Measurements from ENCODE around the gene OSBPL9. TPM values are rescaled to one million over a fixed set of nuclear protein-coding genes. Genes with fewer than 3 reads are reported as not detected.

The OSBPL9 gene
- total and polyA plus RNA-seq, 10 of the 15 experiments (the other 5 are each of a cell fraction or from before 2014, with no cell fraction given): 25.9 to 156 (median 108) TPM

- H3K27me3 ChIP-seq (replicated peaks in 1 of 2; ENCODE audit: control insufficient read depth in 2 of 2, insufficient read depth in 2 of 2, low read length in 1 of 2): no peaks in the 10 kb centered on the region
- 93% methylated on average over 2 of the region's 2 CpGs for WGBS (ENCODE audit: insufficient coverage, insufficient replicate concordance, low lambda C conversion rate, missing lambda C conversion rate)
- FAIRE-seq (no peak), DNase-seq (ENCODE audit: low read depth, low spot score) (no peak), ATAC-seq (no peak)
- in situ Hi-C loops (cut with MboI) (no loop called here), intact Hi-C loops (cut with micrococcal nuclease; ENCODE audit: unreplicated experiment) (no loop called here)
- H3K36me3 ChIP-seq (ENCODE audit: control insufficient read depth in 2 of 2, insufficient read depth in 2 of 2, low read length in 1 of 2): no peaks in the 10 kb centered on the region
- no peak for TF ChIP-seq HDAC6 (IDR thresholded peaks at IDR 0.05; ENCODE audit: unreplicated experiment)
- ChIA-PET CTCF (interaction anchor here (1.7 kb wide), 2 partner anchors 13 to 78 kb away, joined by 4 to 10 read pairs; no protein-coding TSS in a partner anchor), POLR2A (no interaction called here), RAD21 (ENCODE audit: unreplicated experiment) (interaction anchor here (1.1 to 1.5 kb wide), 2 partner anchors 13 to 19 kb away, joined by 4 to 6 read pairs; no protein-coding TSS in a partner anchor), SMC1A (ENCODE audit: uncharacterized antibody, unreplicated experiment) (interaction anchor here (1.6 kb wide), 1 partner anchor 11 kb away, joined by 4 read pairs; no protein-coding TSS in a partner anchor)
- H3K4me1 ChIP-seq (ENCODE audit: control insufficient read depth, insufficient read depth, low read length): no peaks in the 10 kb centered on the region
- BruUV-seq (replicated peaks): no TSS peak
- no peaks in the 10 kb centered on the region for H4K20me1 ChIP-seq (ENCODE audit: control insufficient read depth, insufficient read depth)
- no peak overlapping the region for H3K27ac ChIP-seq (ENCODE audit: control insufficient read depth, insufficient read depth)
- H3K9ac ChIP-seq (ENCODE audit: control insufficient read depth, insufficient read depth, low read length): no peak overlapping the region
- H3K4me3 ChIP-seq: no peak overlapping the region
- H3K4me2 ChIP-seq (ENCODE audit: control insufficient read depth, insufficient read depth): no peak overlapping the region
- H3K79me2 ChIP-seq (ENCODE audit: control insufficient read depth, insufficient read depth, low read length): no peaks in the 10 kb centered on the region
- H3K9me3 ChIP-seq (replicated peaks; ENCODE audit: control insufficient read depth, insufficient read depth, low read length): no peaks in the 10 kb centered on the region
- no peak overlapping the region for H2AFZ ChIP-seq (ENCODE audit: control insufficient read depth, low read depth, low read length)
Observed at GRCh38 chr1:51641096-51641495, 24.2 kb downstream of the OSBPL9 start.

GRCh38 chr1:51642739-51643142 lies 25.8 kb downstream of the OSBPL9 start:
- no peak for TF ChIP-seq NFYB (IDR thresholded peaks at IDR 0.05; ENCODE audit: insufficient read depth, low read depth, low read length)
- no peak for TF ChIP-seq RB1 (IDR thresholded peaks at IDR 0.05; ENCODE audit: borderline replicate concordance)
- no peak for TF ChIP-seq HDAC6 (IDR thresholded peaks at IDR 0.05; ENCODE audit: unreplicated experiment)
- no peak for TF ChIP-seq ELK1 (IDR thresholded peaks at IDR 0.05; ENCODE audit: low read depth, low read length)
- no peak for TF ChIP-seq HDGF (IDR thresholded peaks at IDR 0.05)
- no peak for TF ChIP-seq REST (IDR thresholded peaks at IDR 0.05; ENCODE audit: low read depth, low read length)
- no peak for TF ChIP-seq TCF12 (IDR thresholded peaks at IDR 0.05; ENCODE audit: low read depth, low read length)
- no peak for TF ChIP-seq SMC3 (IDR thresholded peaks at IDR 0.05; ENCODE audit: borderline replicate concordance, low read length)
- TF ChIP-seq SIN3A (IDR thresholded peaks at IDR 0.05; ENCODE audit: low read depth, low read length): no peak
- TF ChIP-seq MEF2B (IDR thresholded peaks at IDR 0.05; ENCODE audit: partially characterized antibody, poor library complexity, severe bottlenecking): no peak
- TF ChIP-seq FOXK2 (IDR thresholded peaks at IDR 0.05): no peak
- TF ChIP-seq KAT2A (conservative IDR thresholded peaks at IDR 0.05; ENCODE audit: control insufficient read depth, low read depth, low read length): no peak
- H4K20me1 ChIP-seq (ENCODE audit: control insufficient read depth, insufficient read depth): no peaks in the 10 kb centered on the region; the same call in 1 of the 2 replicates
- in situ Hi-C loops (cut with MboI) (no loop called here), intact Hi-C loops (cut with micrococcal nuclease; ENCODE audit: unreplicated experiment) (no loop called here)
- H3K9me3 ChIP-seq (replicated peaks; ENCODE audit: control insufficient read depth, insufficient read depth, low read length): no peaks in the 10 kb centered on the region
- POLR2A ChIA-PET: no interaction called here
- CTCF ChIA-PET: interaction anchor here (0.7 to 1.7 kb wide), 3 partner anchors 10 to 76 kb away, joined by 3 to 4 read pairs (median 4); no protein-coding TSS in a partner anchor
- no TSS peak for BruUV-seq (replicated peaks)
- H3K36me3 ChIP-seq (ENCODE audit: control insufficient read depth in 2 of 2, insufficient read depth in 2 of 2, low read length in 1 of 2): no peaks in the 10 kb centered on the region
- DNase-seq (ENCODE audit: low read depth, low spot score) (no peak), FAIRE-seq (no peak), ATAC-seq (no peak)
- H3K27me3 ChIP-seq (replicated peaks in 1 of 2; ENCODE audit: control insufficient read depth in 2 of 2, insufficient read depth in 2 of 2, low read length in 1 of 2): no peaks in the 10 kb centered on the region
- H3K4me2 ChIP-seq (ENCODE audit: control insufficient read depth, insufficient read depth): no peak overlapping the region
- no peak overlapping the region for H2AFZ ChIP-seq (ENCODE audit: control insufficient read depth, low read depth, low read length)
- H3K79me2 ChIP-seq (ENCODE audit: control insufficient read depth, insufficient read depth, low read length): no peaks in the 10 kb centered on the region
- no peak overlapping the region for H3K9ac ChIP-seq (ENCODE audit: control insufficient read depth, insufficient read depth, low read length)
- H3K4me1 ChIP-seq (ENCODE audit: control insufficient read depth, insufficient read depth, low read length): no peaks in the 10 kb centered on the region
- 95% methylated on average over 1 of the region's 1 CpG for WGBS (ENCODE audit: insufficient coverage, insufficient replicate concordance, low lambda C conversion rate, missing lambda C conversion rate)
- H3K27ac ChIP-seq (ENCODE audit: control insufficient read depth, insufficient read depth): no peak overlapping the region
- no peak overlapping the region for H3K4me3 ChIP-seq
- RAD21 ChIA-PET (ENCODE audit: unreplicated experiment): no interaction called here
- SMC1A ChIA-PET (ENCODE audit: uncharacterized antibody, unreplicated experiment): interaction anchor here (0.8 to 1.8 kb wide), 2 partner anchors 90 to 127 kb away, joined by 3 to 6 read pairs; no protein-coding TSS in a partner anchor
